ENCODE results near the gene GSK3A. TPM values are rescaled to one million over a fixed set of nuclear protein-coding genes. Genes with fewer than 3 reads are reported as not detected.

Gene GSK3A
- total RNA-seq, 1 experiment from 2014 or later = 50.8 TPM

DNA sequence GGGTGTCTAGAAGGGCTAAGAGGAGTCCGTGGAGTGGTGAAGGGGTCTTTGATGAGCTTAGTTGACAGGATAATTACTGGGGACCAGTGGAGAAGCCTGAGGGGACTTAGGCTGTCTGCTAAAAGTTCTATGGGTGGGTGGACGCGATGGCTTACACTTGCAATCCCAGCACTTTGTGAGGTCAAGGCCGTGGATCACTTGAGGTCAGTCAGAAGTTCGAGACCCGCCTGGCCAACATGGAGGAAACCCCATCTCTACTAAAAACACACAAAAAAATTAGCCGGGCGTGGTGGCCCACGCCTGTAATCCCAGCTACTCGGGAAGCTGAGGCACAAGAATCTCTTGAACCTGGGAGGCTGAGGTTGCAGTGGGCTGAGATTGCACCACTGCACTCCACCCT lies 2.8 kb upstream of the GSK3A start:
- TF ChIP-seq FOXP1 (CRISPR knock-in tag; IDR thresholded peaks at IDR 0.05; ENCODE audit: borderline replicate concordance) (no peak), NR1H2 (CRISPR knock-in tag; IDR thresholded peaks at IDR 0.05) (no peak), RORB (CRISPR knock-in tag; IDR thresholded peaks at IDR 0.05) (no peak), CREB1 (CRISPR knock-in tag; IDR thresholded peaks at IDR 0.05) (no peak), NFE2L1 (CRISPR knock-in tag; IDR thresholded peaks at IDR 0.05) (no peak), KAT7 (CRISPR knock-in tag; IDR thresholded peaks at IDR 0.05; ENCODE audit: borderline replicate concordance) (no peak), ZNF671 (CRISPR knock-in tag; IDR thresholded peaks at IDR 0.05) (no peak), ETV6 (CRISPR knock-in tag; IDR thresholded peaks at IDR 0.05) (no peak), TP53 (CRISPR knock-in tag; IDR thresholded peaks at IDR 0.05) (no peak)
- TF ChIP-seq, protein P1, sequence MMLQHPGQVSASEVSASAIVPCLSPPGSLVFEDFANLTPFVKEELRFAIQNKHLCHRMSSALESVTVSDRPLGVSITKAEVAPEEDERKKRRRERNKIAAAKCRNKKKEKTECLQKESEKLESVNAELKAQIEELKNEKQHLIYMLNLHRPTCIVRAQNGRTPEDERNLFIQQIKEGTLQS (CRISPR knock-in tag; conservative IDR thresholded peaks at IDR 0.05) = no peak
- TF ChIP-seq, protein P2, sequence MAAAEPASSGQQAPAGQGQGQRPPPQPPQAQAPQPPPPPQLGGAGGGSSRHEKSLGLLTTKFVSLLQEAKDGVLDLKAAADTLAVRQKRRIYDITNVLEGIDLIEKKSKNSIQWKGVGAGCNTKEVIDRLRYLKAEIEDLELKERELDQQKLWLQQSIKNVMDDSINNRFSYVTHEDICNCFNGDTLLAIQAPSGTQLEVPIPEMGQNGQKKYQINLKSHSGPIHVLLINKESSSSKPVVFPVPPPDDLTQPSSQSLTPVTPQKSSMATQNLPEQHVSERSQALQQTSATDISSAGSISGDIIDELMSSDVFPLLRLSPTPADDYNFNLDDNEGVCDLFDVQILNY (CRISPR knock-in tag; IDR thresholded peaks at IDR 0.05) = no peak
- TF ChIP-seq, protein P3, sequence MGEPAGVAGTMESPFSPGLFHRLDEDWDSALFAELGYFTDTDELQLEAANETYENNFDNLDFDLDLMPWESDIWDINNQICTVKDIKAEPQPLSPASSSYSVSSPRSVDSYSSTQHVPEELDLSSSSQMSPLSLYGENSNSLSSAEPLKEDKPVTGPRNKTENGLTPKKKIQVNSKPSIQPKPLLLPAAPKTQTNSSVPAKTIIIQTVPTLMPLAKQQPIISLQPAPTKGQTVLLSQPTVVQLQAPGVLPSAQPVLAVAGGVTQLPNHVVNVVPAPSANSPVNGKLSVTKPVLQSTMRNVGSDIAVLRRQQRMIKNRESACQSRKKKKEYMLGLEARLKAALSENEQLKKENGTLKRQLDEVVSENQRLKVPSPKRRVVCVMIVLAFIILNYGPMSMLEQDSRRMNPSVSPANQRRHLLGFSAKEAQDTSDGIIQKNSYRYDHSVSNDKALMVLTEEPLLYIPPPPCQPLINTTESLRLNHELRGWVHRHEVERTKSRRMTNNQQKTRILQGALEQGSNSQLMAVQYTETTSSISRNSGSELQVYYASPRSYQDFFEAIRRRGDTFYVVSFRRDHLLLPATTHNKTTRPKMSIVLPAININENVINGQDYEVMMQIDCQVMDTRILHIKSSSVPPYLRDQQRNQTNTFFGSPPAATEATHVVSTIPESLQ (CRISPR knock-in tag; IDR thresholded peaks at IDR 0.05) = no peak
- TF ChIP-seq, protein P4, sequence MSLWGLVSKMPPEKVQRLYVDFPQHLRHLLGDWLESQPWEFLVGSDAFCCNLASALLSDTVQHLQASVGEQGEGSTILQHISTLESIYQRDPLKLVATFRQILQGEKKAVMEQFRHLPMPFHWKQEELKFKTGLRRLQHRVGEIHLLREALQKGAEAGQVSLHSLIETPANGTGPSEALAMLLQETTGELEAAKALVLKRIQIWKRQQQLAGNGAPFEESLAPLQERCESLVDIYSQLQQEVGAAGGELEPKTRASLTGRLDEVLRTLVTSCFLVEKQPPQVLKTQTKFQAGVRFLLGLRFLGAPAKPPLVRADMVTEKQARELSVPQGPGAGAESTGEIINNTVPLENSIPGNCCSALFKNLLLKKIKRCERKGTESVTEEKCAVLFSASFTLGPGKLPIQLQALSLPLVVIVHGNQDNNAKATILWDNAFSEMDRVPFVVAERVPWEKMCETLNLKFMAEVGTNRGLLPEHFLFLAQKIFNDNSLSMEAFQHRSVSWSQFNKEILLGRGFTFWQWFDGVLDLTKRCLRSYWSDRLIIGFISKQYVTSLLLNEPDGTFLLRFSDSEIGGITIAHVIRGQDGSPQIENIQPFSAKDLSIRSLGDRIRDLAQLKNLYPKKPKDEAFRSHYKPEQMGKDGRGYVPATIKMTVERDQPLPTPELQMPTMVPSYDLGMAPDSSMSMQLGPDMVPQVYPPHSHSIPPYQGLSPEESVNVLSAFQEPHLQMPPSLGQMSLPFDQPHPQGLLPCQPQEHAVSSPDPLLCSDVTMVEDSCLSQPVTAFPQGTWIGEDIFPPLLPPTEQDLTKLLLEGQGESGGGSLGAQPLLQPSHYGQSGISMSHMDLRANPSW (CRISPR knock-in tag; conservative IDR thresholded peaks at IDR 0.05; ENCODE audit: low read depth) = no peak
- TF ChIP-seq, protein P5, sequence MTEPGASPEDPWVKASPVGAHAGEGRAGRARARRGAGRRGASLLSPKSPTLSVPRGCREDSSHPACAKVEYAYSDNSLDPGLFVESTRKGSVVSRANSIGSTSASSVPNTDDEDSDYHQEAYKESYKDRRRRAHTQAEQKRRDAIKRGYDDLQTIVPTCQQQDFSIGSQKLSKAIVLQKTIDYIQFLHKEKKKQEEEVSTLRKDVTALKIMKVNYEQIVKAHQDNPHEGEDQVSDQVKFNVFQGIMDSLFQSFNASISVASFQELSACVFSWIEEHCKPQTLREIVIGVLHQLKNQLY (CRISPR knock-in tag; IDR thresholded peaks at IDR 0.05) = no peak
- TF ChIP-seq, protein P6, sequence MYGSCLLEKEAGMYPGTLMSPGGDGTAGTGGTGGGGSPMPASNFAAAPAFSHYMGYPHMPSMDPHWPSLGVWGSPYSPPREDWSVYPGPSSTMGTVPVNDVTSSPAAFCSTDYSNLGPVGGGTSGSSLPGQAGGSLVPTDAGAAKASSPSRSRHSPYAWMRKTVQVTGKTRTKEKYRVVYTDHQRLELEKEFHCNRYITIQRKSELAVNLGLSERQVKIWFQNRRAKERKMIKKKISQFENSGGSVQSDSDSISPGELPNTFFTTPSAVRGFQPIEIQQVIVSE (CRISPR knock-in tag; IDR thresholded peaks at IDR 0.05; ENCODE audit: borderline replicate concordance) = no peak
- TF ChIP-seq, protein P7, sequence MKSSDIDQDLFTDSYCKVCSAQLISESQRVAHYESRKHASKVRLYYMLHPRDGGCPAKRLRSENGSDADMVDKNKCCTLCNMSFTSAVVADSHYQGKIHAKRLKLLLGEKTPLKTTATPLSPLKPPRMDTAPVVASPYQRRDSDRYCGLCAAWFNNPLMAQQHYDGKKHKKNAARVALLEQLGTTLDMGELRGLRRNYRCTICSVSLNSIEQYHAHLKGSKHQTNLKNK (CRISPR knock-in tag; IDR thresholded peaks at IDR 0.05) = no peak
- H3K4me3 Mint-ChIP-seq = peak overlapping the region; percentile 89
- peaks cover 38% of the 10 kb centered on the region for H3K4me1 Mint-ChIP-seq
- POLR2A ChIA-PET = interaction anchor here (3.2 to 3.6 kb wide), 2 partner anchors 10 to 34 kb away, joined by 13 to 28 read pairs; partner anchors contain the start of gene ERF
- H3K9me3 Mint-ChIP-seq = no peaks in the 10 kb centered on the region
- H3K27me3 Mint-ChIP-seq (ENCODE audit: low read depth) = no peaks in the 10 kb centered on the region
- CTCF ChIA-PET = interaction anchor here (0.5 to 7.8 kb wide), 11 partner anchors 10 to 179 kb away, joined by 3 to 239 read pairs (median 5); partner anchors contain the start of gene ERF
- H3K27ac Mint-ChIP-seq = peak overlapping the region; percentile 92; the same call in 1 of the 2 replicates
- DNase-seq (ENCODE audit: low spot score) (no peak), ATAC-seq (no peak)
- peaks cover 4% of the 10 kb centered on the region; the same call in 1 of the 2 replicates for H3K36me3 Mint-ChIP-seq

Data from WTC11 (cell line).